GM15510 (cell line): ENCODE results near the gene CACNA2D3.

Experiments used
- POLR2A ChIP-seq: IDR thresholded peaks from 3 replicates; pipeline ENCODE4 v1.6.1; 2011; ENCODE audit warnings: borderline replicate concordance; ENCODE audit not compliant: insufficient read length; ENCODE audit errors: extremely low read depth

Gene CACNA2D3

DNA sequence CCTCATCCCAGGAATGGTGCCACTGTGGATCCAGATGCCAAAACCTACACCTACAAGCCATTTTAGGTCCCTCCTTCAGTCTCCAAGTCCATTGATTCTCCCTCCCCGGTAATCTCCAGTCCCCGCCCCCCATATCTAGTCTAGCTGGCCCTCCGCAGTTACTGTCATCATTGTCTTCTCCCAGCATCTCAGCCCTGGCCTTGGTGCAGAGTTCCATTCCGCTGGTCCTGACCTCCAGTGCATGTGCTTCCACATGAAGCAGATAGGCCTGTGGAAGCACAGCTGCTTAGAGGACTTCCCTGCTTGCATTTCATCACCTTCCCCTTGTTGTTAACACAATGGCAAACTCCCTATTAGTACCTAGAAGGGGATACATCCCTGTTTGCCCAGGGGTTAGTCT lies 473.7 kb downstream of the CACNA2D3 start:
- TF ChIP-seq POLR2A: no peak

DNA sequence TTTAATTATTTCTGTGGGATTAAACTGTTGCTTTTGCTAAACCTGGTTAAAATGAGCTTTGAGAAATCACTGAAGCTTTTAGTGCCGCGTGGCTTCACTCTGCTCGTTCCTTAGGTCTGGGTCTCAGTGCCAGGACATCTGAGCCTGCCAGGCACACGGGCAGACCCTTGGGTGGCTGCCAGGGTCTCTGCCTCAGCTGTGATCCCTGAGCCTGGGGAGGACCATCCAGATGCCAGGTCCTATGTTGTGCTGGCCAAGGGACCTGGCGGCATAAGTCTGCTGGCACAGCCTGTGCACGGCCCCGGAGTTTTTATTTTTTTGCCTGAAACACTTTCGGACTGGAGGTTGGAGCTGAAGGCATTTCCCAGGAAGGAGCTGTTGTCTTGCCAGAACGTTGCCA lies 477.4 kb downstream of the CACNA2D3 start:
- no peak for TF ChIP-seq POLR2A

GRCh38 chr3:54600441-54601204 lies 478.3 kb downstream of the CACNA2D3 start:
- TF ChIP-seq POLR2A: no peak

- no peak for TF ChIP-seq POLR2A
Measured at GRCh38 chr3:54604495-54604894, 482.1 kb downstream of the CACNA2D3 start.

GRCh38 chr3:54608041-54608440 lies 485.7 kb downstream of the CACNA2D3 start:
- no peak for TF ChIP-seq POLR2A

- no peak for TF ChIP-seq POLR2A
Measured at GRCh38 chr3:54619053-54619452, 496.7 kb downstream of the CACNA2D3 start.

GRCh38 chr3:54619531-54619930 lies 497.2 kb downstream of the CACNA2D3 start:
- no peak for TF ChIP-seq POLR2A

DNA sequence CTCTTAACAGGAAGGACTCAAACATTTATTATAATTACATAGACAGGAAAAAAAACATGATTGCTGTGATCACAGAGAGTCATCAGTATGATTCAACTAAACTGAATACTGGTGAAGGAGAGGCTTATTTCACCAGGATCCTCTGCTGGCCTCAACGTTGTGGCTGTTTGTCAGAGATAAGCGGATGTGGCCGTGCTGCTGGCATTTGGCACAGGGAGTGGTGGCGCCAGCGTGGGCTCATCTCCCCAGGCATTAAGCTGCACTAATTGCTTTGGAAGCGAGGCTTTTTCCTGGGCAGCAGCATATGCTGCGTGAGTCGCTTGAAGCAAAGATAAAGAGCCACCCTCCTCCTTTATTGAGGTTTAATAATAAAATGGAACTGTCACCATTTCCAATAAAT lies 498.8 kb downstream of the CACNA2D3 start:
- no peak for TF ChIP-seq POLR2A

- TF ChIP-seq POLR2A: no peak
Measured at GRCh38 chr3:54622678-54623077, 500.3 kb downstream of the CACNA2D3 start.

- no peak for TF ChIP-seq POLR2A
Measured at GRCh38 chr3:54625805-54626787, 503.7 kb downstream of the CACNA2D3 start.

DNA sequence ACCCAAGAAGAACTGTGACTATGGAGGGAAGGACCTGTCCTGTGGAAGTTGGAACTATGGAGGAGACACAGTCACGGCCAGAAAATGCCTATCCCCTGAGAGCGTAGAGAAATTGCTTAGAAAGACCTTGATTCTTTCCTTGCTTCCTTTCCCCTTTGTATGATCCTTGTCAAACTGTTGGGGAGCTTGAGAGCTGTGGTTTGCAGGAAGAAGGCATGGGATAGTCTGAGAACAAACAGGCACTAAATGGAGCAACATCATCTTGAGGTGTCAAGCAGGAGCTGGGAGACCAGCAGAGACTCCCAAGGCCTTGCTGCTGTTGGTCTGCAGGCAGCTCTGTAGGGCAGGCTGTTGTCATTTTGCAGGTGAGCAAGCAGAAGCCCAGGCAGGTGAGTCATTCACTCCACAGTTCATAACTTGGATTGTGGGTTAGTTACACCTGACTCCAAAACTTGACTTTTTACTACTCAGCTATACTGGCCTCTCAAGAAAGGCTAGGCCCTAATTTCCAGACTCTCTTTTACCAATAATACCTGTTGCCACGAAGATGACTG lies 506.6 kb downstream of the CACNA2D3 start:
- TF ChIP-seq POLR2A: no peak

- TF ChIP-seq POLR2A: no peak
Measured at GRCh38 chr3:54630101-54630623, 507.8 kb downstream of the CACNA2D3 start.

- TF ChIP-seq POLR2A: no peak
Measured at GRCh38 chr3:54631516-54632325, 509.4 kb downstream of the CACNA2D3 start.

GRCh38 chr3:54632326-54632665 lies 509.9 kb downstream of the CACNA2D3 start:
- no peak for TF ChIP-seq POLR2A
